Spleen (tissue), 7 donors: ENCODE measurements around the gene DYNLL1.

Source experiments
- CTCF ChIP-seq, 11 experiments: fragments of 200-600 bp in 7 of 11; fragments of 450-650 bp in 4 of 11; sonication (generic) in 4 of 11; IDR thresholded peaks in 8 of 11; conservative IDR thresholded peaks in 3 of 11; 1 replicate in 7 of 11; 2 replicates in 4 of 11; pipeline versions ENCODE4 v1.4.0 to v1.8.0; 2016 to 2021; ENCODE audit warnings: antibody characterized with exemption in 11 of 11, inconsistent platforms in 4 of 11, mild to moderate bottlenecking in 1 of 11
- POLR2AphosphoS5 ChIP-seq, 3 donors: sonication (generic); formaldehyde crosslinking; IDR thresholded peaks; one replicate each; pipeline ENCODE4 v1.5.1; 2017; ENCODE audit warnings: antibody characterized with exemption in 3 of 3
- donor health status: DM: no; HTN: no; CAD: no; lungs with moderate emphysema.
- donor health status: DM: no; HTN: no; CAD: no.
- donor health status: DM: no; HTN: no; CAD: no.

GRCh38 chr12:120539303-120539702 is 43.4 kb downstream of the DYNLL1 start:
- TF ChIP-seq CTCF (IDR thresholded peaks at IDR 0.05 in 8 of 11, conservative IDR thresholded peaks at IDR 0.05 in 3 of 11): no peak
- no peak for TF ChIP-seq POLR2AphosphoS5 (IDR thresholded peaks at IDR 0.05)
